ENCODE measurements around the gene LIPH. TPM values are rescaled to one million over a fixed set of nuclear protein-coding genes. Genes with fewer than 3 reads are reported as not detected.

LIPH gene
- total and polyA plus RNA-seq, 10 of the 15 experiments (the other 5 are each of a cell fraction or from before 2014, with no cell fraction given): 2.2 to 11.1 (median 5.4) TPM

DNA sequence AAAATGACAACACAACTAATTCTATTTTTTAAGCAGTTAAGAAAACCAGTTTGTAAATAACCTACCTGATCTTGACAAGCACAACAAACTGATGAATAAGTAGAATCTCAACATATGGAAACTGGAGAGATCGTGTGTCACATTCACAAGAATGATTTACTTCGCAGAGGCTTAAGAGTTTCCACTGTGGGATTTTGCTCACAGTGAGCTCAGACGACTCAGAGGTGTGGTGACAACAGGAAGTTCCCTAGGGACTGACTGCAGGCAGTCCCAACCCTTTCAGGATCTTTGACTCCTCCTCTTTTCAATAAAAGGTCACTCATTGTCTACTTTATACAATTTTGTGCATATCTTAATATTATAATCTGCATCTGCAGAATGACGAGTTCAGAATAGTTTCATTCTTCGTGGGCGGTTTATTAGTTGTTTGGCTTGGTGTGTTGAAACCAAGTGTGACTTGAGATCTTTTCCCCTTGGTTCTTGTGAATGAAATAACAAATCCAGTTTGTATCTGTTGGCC lies at the start of gene LIPH (continued):
- TF ChIP-seq, protein P1, sequence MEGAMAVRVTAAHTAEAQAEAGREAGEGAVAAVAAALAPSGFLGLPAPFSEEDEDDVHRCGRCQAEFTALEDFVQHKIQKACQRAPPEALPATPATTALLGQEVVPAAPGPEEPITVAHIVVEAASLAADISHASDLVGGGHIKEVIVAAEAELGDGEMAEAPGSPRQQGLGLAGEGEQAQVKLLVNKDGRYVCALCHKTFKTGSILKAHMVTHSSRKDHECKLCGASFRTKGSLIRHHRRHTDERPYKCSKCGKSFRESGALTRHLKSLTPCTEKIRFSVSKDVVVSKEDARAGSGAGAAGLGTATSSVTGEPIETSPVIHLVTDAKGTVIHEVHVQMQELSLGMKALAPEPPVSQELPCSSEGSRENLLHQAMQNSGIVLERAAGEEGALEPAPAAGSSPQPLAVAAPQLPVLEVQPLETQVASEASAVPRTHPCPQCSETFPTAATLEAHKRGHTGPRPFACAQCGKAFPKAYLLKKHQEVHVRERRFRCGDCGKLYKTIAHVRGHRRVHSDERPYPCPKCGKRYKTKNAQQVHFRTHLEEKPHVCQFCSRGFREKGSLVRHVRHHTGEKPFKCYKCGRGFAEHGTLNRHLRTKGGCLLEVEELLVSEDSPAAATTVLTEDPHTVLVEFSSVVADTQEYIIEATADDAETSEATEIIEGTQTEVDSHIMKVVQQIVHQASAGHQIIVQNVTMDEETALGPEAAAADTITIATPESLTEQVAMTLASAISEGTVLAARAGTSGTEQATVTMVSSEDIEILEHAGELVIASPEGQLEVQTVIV (IDR thresholded peaks at IDR 0.05; ENCODE audit: borderline replicate concordance, partially characterized antibody): no peak
- TF ChIP-seq, protein P2, sequence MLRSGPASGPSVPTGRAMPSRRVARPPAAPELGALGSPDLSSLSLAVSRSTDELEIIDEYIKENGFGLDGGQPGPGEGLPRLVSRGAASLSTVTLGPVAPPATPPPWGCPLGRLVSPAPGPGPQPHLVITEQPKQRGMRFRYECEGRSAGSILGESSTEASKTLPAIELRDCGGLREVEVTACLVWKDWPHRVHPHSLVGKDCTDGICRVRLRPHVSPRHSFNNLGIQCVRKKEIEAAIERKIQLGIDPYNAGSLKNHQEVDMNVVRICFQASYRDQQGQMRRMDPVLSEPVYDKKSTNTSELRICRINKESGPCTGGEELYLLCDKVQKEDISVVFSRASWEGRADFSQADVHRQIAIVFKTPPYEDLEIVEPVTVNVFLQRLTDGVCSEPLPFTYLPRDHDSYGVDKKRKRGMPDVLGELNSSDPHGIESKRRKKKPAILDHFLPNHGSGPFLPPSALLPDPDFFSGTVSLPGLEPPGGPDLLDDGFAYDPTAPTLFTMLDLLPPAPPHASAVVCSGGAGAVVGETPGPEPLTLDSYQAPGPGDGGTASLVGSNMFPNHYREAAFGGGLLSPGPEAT (IDR thresholded peaks at IDR 0.05; ENCODE audit: low read depth): peak; percentile 85; the same call in 1 of the 2 replicates
- TF ChIP-seq MYB (IDR thresholded peaks at IDR 0.05; ENCODE audit: borderline replicate concordance, low read depth, low read length) (no peak), IKZF2 (IDR thresholded peaks at IDR 0.05) (peak; percentile 75 to 82), DPF2 (IDR thresholded peaks at IDR 0.05) (0 out of 2 replicates have a peak, but pooled peaks have one; percentile 51), SUPT20H (IDR thresholded peaks at IDR 0.05; ENCODE audit: borderline replicate concordance, control insufficient read depth, low read depth, low read length) (no peak), TAF1 (IDR thresholded peaks at IDR 0.05; ENCODE audit: borderline replicate concordance, low read depth, low read length) (0 out of 2 replicates have a peak, but pooled peaks have one; percentile 28), YY1 (IDR thresholded peaks at IDR 0.05; ENCODE audit: low read depth, low read length) (no peak), TCF12 (IDR thresholded peaks at IDR 0.05; ENCODE audit: low read depth, low read length) (0 out of 2 replicates have a peak, but pooled peaks have one; percentile 32), SP1 (IDR thresholded peaks at IDR 0.05; ENCODE audit: low read depth, low read length) (no peak)
- TF ChIP-seq, protein P3, sequence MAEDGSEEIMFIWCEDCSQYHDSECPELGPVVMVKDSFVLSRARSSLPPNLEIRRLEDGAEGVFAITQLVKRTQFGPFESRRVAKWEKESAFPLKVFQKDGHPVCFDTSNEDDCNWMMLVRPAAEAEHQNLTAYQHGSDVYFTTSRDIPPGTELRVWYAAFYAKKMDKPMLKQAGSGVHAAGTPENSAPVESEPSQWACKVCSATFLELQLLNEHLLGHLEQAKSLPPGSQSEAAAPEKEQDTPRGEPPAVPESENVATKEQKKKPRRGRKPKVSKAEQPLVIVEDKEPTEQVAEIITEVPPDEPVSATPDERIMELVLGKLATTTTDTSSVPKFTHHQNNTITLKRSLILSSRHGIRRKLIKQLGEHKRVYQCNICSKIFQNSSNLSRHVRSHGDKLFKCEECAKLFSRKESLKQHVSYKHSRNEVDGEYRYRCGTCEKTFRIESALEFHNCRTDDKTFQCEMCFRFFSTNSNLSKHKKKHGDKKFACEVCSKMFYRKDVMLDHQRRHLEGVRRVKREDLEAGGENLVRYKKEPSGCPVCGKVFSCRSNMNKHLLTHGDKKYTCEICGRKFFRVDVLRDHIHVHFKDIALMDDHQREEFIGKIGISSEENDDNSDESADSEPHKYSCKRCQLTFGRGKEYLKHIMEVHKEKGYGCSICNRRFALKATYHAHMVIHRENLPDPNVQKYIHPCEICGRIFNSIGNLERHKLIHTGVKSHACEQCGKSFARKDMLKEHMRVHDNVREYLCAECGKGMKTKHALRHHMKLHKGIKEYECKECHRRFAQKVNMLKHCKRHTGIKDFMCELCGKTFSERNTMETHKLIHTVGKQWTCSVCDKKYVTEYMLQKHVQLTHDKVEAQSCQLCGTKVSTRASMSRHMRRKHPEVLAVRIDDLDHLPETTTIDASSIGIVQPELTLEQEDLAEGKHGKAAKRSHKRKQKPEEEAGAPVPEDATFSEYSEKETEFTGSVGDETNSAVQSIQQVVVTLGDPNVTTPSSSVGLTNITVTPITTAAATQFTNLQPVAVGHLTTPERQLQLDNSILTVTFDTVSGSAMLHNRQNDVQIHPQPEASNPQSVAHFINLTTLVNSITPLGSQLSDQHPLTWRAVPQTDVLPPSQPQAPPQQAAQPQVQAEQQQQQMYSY (CRISPR knock-in tag; IDR thresholded peaks at IDR 0.05): no peak
- TF ChIP-seq, protein P4, sequence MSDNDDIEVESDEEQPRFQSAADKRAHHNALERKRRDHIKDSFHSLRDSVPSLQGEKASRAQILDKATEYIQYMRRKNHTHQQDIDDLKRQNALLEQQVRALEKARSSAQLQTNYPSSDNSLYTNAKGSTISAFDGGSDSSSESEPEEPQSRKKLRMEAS (IDR thresholded peaks at IDR 0.05; ENCODE audit: low read depth, low read length): no peak
- TF ChIP-seq, protein P5, sequence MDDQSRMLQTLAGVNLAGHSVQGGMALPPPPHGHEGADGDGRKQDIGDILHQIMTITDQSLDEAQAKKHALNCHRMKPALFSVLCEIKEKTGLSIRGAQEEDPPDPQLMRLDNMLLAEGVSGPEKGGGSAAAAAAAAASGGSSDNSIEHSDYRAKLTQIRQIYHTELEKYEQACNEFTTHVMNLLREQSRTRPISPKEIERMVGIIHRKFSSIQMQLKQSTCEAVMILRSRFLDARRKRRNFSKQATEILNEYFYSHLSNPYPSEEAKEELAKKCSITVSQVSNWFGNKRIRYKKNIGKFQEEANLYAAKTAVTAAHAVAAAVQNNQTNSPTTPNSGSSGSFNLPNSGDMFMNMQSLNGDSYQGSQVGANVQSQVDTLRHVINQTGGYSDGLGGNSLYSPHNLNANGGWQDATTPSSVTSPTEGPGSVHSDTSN (IDR thresholded peaks at IDR 0.05; ENCODE audit: insufficient replicate concordance, low read depth, low read length): no peak
- TF ChIP-seq, protein P6, sequence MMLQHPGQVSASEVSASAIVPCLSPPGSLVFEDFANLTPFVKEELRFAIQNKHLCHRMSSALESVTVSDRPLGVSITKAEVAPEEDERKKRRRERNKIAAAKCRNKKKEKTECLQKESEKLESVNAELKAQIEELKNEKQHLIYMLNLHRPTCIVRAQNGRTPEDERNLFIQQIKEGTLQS (IDR thresholded peaks at IDR 0.05; ENCODE audit: borderline replicate concordance, extremely low read depth, low read depth, low read length): no peak
- TF ChIP-seq, protein P7, sequence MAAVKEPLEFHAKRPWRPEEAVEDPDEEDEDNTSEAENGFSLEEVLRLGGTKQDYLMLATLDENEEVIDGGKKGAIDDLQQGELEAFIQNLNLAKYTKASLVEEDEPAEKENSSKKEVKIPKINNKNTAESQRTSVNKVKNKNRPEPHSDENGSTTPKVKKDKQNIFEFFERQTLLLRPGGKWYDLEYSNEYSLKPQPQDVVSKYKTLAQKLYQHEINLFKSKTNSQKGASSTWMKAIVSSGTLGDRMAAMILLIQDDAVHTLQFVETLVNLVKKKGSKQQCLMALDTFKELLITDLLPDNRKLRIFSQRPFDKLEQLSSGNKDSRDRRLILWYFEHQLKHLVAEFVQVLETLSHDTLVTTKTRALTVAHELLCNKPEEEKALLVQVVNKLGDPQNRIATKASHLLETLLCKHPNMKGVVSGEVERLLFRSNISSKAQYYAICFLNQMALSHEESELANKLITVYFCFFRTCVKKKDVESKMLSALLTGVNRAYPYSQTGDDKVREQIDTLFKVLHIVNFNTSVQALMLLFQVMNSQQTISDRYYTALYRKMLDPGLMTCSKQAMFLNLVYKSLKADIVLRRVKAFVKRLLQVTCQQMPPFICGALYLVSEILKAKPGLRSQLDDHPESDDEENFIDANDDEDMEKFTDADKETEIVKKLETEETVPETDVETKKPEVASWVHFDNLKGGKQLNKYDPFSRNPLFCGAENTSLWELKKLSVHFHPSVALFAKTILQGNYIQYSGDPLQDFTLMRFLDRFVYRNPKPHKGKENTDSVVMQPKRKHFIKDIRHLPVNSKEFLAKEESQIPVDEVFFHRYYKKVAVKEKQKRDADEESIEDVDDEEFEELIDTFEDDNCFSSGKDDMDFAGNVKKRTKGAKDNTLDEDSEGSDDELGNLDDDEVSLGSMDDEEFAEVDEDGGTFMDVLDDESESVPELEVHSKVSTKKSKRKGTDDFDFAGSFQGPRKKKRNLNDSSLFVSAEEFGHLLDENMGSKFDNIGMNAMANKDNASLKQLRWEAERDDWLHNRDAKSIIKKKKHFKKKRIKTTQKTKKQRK (IDR thresholded peaks at IDR 0.05; ENCODE audit: low read depth, low read length): no peak

Measured in GM12878 (cell line).